Natural killer cell (primary cell): Measurements from ENCODE around the gene CNTROB. TPM values are rescaled to one million over a fixed set of nuclear protein-coding genes. Genes with fewer than 3 reads are reported as not detected.

Experiments
- ATAC-seq, 3 donors: fragments of 150-1000 bp in 2 of 3; fragments of 200-7000 bp in 1 of 3; cut with Tn5 transposase; 1 replicate in 1 of 3; 2 replicates in 2 of 3; pipeline ENCODE4 v1.10.0; 2021; ENCODE audit warnings: mild to moderate bottlenecking in 2 of 3, moderate library complexity in 2 of 3
- DNase-seq, 2 donors: peaks; one replicate each; pipeline versions ENCODE4 v3.0.0 to v3.0.0-alpha.2; 2013 to 2021; ENCODE audit warnings: mixed read lengths in 1 of 2
- H3K27ac ChIP-seq: one replicate; pipeline ENCODE4 v1.5.1; 2013; ENCODE audit warnings: mild to moderate bottlenecking, low read length
- H3K27me3 ChIP-seq: one replicate; pipeline ENCODE4 v1.6.1; 2013; ENCODE audit warnings: low read length; ENCODE audit not compliant: control insufficient read depth, insufficient read depth
- H3K36me3 ChIP-seq: one replicate; pipeline ENCODE4 v1.6.1; 2013; ENCODE audit warnings: low read length; ENCODE audit not compliant: control insufficient read depth, insufficient read depth
- H3K4me1 ChIP-seq: one replicate; pipeline ENCODE4 v1.6.1; 2013; ENCODE audit warnings: low read length; ENCODE audit not compliant: control insufficient read depth, insufficient read depth
- H3K4me3 ChIP-seq: one replicate; pipeline ENCODE4 v1.5.1; 2013; ENCODE audit warnings: low read length
- H3K9me3 ChIP-seq: one replicate; pipeline ENCODE4 v1.6.1; 2013; ENCODE audit warnings: low read length; ENCODE audit not compliant: control insufficient read depth, insufficient read depth
- H3K27ac Mint-ChIP-seq, 2 donors: one replicate each; pipeline ENCODE4 v1.8.0; 2022; ENCODE audit warnings: mild to moderate bottlenecking in 2 of 2, mixed read lengths in 2 of 2, moderate library complexity in 1 of 2
- H3K27me3 Mint-ChIP-seq, 2 donors: one replicate each; pipeline ENCODE4 v1.8.0; 2022; ENCODE audit warnings: low read depth in 2 of 2, mixed read lengths in 2 of 2
- H3K36me3 Mint-ChIP-seq: one replicate; pipeline ENCODE4 v1.8.0; 2022; ENCODE audit warnings: mixed read lengths
- H3K4me1 Mint-ChIP-seq, 2 donors: one replicate each; pipeline ENCODE4 v1.8.0; 2022; ENCODE audit warnings: mixed read lengths in 2 of 2
- H3K4me3 Mint-ChIP-seq: one replicate; pipeline ENCODE4 v1.8.0; 2022; ENCODE audit warnings: mild to moderate bottlenecking, moderate library complexity, mixed read lengths
- H3K9me3 Mint-ChIP-seq, 2 donors: one replicate each; pipeline ENCODE4 v1.8.0; 2022; ENCODE audit warnings: mixed read lengths in 2 of 2
- WGBS: methylation state at CpG from one replicate; pipeline ENCODE4 v1.1.7; 2013; ENCODE audit warnings: missing lambda C conversion rate; ENCODE audit not compliant: insufficient coverage; 5-methylcytosine and 5-hydroxymethylcytosine counted together
- intact Hi-C: fragments of 100-400 bp; cut with micrococcal nuclease; formaldehyde crosslinking; loops from one replicate; pipeline ENCODE4 v1.14.2; 2022
- total RNA-seq, 4 donors: library from RNA; stranded (reverse); fragments of 120-200 nt in 1 of 4; gene quantifications; one replicate each; pipeline versions ENCODE4 v1.2.3 to v1.2.4, GENCODE V29; 2013 to 2022
- TF ChIP-seq, protein P1 (sequence below): fragments of 200-600 bp; IDR thresholded peaks from one replicate; pipeline ENCODE4 v1.8.0; 2022; ENCODE audit warnings: antibody characterized with exemption

CNTROB gene
- total RNA-seq, 3 donors from 2014 or later (not counting 1 experiment from before 2014, with no cell fraction given): 36.3 to 49.8 (median 45.2) TPM

DNA sequence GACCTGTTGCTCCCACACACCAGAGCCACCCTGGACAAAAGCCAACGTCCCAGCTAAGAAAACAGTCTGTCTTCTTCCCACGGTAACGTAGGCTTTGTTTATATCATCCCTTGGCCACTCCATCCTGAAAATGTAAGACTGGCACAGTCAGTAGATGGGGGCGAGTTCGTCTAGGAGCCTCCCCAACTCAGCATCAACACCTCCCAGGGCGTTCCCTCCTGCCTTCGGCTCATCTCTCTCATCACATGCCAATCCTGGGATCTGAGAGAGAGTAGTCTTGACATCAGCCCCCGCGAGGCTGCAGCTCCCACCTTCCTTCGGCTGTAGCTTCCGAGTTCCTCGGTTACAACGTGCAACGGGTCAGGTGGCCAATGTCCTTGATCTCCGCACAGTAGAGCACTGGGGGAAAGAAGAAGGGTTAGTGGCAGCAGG, 16.8 kb upstream of the CNTROB start:
- ATAC-seq (peak; percentile 40 to 50 (median 43)), DNase-seq (no peak)
- Mint-ChIP-seq H3K9me3 (no peaks in the 10 kb centered on the region), H3K27ac (peak overlapping the region; percentile 81 to 92), H3K36me3 (no peaks in the 10 kb centered on the region), H3K27me3 (no peaks in the 10 kb centered on the region), H3K4me1 (peaks cover 26 to 30% of the 10 kb centered on the region in 2 donors), H3K4me3 (peak overlapping the region; percentile 94)
- Histone ChIP-seq H3K36me3 (peaks cover 15% of the 10 kb centered on the region), H3K4me3 (peak overlapping the region; percentile 51), H3K4me1 (peaks cover 23% of the 10 kb centered on the region), H3K9me3 (no peaks in the 10 kb centered on the region), H3K27me3 (no peaks in the 10 kb centered on the region), H3K27ac (peak overlapping the region; percentile 70)
- intact Hi-C loops: loop anchor here (1.0 kb wide), 1 partner anchor 204 kb away; no protein-coding TSS in a partner anchor
- TF ChIP-seq, protein P1, sequence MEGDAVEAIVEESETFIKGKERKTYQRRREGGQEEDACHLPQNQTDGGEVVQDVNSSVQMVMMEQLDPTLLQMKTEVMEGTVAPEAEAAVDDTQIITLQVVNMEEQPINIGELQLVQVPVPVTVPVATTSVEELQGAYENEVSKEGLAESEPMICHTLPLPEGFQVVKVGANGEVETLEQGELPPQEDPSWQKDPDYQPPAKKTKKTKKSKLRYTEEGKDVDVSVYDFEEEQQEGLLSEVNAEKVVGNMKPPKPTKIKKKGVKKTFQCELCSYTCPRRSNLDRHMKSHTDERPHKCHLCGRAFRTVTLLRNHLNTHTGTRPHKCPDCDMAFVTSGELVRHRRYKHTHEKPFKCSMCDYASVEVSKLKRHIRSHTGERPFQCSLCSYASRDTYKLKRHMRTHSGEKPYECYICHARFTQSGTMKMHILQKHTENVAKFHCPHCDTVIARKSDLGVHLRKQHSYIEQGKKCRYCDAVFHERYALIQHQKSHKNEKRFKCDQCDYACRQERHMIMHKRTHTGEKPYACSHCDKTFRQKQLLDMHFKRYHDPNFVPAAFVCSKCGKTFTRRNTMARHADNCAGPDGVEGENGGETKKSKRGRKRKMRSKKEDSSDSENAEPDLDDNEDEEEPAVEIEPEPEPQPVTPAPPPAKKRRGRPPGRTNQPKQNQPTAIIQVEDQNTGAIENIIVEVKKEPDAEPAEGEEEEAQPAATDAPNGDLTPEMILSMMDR: no peak
- WGBS: 4% methylated on average over 15 of the region's 15 CpGs

DNA sequence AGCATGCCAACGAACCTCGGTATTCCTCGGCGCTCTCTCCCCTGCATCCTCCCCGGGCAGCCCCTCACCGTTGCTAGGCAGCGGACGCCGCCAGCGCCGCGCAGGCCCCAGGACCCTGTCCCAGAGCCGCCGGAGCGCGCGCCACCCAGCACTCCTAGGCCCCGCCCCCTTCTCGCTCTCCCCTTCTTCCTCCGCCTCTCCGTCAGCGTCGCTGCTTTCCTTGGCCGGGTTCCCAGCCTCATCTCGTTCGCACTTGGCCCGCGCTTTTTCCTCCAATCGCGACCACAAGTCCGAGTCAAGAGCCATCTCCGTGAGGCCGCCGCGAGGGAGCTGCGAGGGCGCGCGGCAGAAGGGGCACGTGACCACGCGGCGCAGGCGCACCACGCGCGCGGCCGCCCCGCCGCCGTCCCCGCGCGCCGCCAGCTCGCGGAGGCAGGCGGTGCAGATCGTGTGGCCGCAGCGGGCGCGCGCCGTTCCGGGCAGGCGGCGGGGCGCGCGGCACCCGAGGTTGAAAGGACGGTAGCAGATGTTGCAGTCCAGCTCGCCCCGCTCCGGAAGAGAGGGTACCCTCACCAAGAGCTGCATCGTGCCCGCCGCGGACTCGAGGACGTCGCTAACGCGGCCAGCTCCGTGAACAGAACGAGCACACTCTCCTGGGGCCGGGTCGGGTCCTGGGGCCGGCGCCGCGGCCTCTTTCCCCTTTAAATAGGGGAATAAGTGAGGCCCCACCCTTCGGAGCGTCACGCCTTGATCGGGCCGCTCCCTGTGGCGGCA, 16.2 kb upstream of the CNTROB start, which contains the start of gene RNF227:
RNF227 (minus strand) TSS at position 679 of the 774 bp plus-strand sequence; CDS start at position 585, 94 bp downstream.
- Mint-ChIP-seq H3K36me3 (no peaks in the 10 kb centered on the region), H3K27me3 (no peaks in the 10 kb centered on the region), H3K4me3 (peak within 1 kb of the TSS; percentile 94), H3K4me1 (peaks cover 26 to 30% of the 10 kb centered on the region in 2 donors), H3K9me3 (no peaks in the 10 kb centered on the region), H3K27ac (peak within 1 kb of the TSS; percentile 81 to 92)
- peaks cover 23% of the 10 kb centered on the region for H3K4me1 ChIP-seq
- ATAC-seq: peak; percentile 81 to 90 (median 86)
- H3K4me3 ChIP-seq: peak within 1 kb of the TSS; percentile 51
- WGBS: under 1% methylated on average over 100 of the region's 100 CpGs
- DNase-seq: peak; percentile 82 to 92
- no peaks in the 10 kb centered on the region for H3K9me3 ChIP-seq
- TF ChIP-seq, protein P1: no peak
- H3K27ac ChIP-seq: peak within 1 kb of the TSS; percentile 84
- H3K36me3 ChIP-seq: peaks cover 11% of the 10 kb centered on the region
- intact Hi-C loops: loop anchor here (1.0 kb wide), 1 partner anchor 204 kb away; no protein-coding TSS in a partner anchor
- no peaks in the 10 kb centered on the region for H3K27me3 ChIP-seq

DNA sequence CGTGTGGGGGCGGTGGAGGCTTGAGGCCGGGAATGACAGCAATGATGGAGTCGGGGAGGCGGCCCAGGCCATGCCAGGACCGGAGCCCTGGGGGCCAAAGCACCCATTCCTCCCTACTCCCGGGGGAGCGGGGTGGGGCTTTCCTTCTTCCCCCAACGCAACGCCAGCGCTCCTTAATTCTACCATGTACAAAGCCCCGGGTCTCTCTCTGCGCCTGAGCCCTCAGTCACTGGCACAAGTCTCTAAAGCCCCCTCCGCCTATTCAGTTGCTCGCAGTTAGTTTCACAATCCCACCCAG, 15.7 kb upstream of the CNTROB start:
- ATAC-seq: no peak
- H3K9me3 Mint-ChIP-seq: no peaks in the 10 kb centered on the region
- peak overlapping the region; percentile 84 for H3K27ac ChIP-seq
- H3K4me3 Mint-ChIP-seq: peak overlapping the region; percentile 94
- peaks cover 26 to 30% of the 10 kb centered on the region in 2 donors for H3K4me1 Mint-ChIP-seq
- 63% methylated on average over 15 of the region's 15 CpGs for WGBS
- intact Hi-C loops: no loop called here
- H3K27me3 ChIP-seq: no peaks in the 10 kb centered on the region
- no peak for DNase-seq
- peaks cover 6% of the 10 kb centered on the region for H3K36me3 ChIP-seq
- H3K4me1 ChIP-seq: peaks cover 23% of the 10 kb centered on the region
- peak overlapping the region; percentile 50 for H3K4me3 ChIP-seq
- no peaks in the 10 kb centered on the region for H3K27me3 Mint-ChIP-seq
- TF ChIP-seq, protein P1: no peak
- peak overlapping the region; percentile 81 to 92 for H3K27ac Mint-ChIP-seq
- no peaks in the 10 kb centered on the region for H3K9me3 ChIP-seq
- H3K36me3 Mint-ChIP-seq: no peaks in the 10 kb centered on the region
